TTC549 (cell line): ENCODE measurements around the gene RTL10.

ENCODE experiments used
- FAIRE-seq: peaks from 2 replicates; lab custom pipeline; 2012; peaks lifted over from hg19 to GRCh38; lab: Jason Lieb, UNC

Gene RTL10, protein sequence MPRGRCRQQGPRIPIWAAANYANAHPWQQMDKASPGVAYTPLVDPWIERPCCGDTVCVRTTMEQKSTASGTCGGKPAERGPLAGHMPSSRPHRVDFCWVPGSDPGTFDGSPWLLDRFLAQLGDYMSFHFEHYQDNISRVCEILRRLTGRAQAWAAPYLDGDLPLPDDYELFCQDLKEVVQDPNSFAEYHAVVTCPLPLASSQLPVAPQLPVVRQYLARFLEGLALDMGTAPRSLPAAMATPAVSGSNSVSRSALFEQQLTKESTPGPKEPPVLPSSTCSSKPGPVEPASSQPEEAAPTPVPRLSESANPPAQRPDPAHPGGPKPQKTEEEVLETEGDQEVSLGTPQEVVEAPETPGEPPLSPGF

DNA sequence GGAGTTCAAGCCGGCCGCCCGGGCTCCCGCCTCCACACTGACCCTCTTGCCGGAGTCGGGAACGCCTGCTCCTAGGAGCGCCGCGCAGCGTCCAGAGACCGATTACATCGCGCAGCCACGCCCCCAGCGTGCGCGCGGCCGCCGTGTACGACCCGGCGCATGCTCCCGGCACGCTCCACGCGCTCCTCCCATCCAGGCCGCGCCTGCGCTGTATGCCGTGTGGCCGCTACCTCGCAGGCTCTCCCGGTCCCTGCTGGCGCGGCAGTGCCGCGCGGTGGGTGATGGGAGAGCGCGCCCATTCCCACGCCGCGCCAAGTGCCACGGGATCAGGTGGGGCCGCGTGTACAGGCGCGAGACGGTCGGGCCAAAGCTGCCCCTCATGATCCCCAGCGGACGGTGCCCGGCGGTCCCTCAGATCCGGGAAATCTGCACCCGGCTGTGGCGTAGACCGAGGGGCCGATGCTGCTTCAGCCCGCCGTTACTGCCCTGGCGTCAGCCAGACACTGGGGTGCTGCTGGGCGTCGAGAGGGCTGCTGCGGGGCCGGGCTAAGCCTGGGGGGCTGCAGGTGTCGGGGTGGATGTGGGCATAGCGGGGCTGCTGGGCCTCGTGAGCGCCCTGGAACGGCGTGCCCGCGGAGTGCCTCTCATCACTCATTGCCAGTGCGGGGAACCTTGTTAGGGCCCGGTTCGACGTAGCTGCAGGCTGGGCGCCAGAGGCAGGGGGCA lies at the start of gene RTL10, which contains the start of gene GNB1L:
TSS of gene RTL10 (minus strand) at position 97 of the 726 bp plus-strand sequence. CDS start 2,613 bp downstream, outside the sequence.
TSS of gene GNB1L (minus strand) at position 97 of the 726 bp plus-strand sequence. CDS start 33,519 bp downstream, outside the sequence.
- FAIRE-seq: no peak

DNA sequence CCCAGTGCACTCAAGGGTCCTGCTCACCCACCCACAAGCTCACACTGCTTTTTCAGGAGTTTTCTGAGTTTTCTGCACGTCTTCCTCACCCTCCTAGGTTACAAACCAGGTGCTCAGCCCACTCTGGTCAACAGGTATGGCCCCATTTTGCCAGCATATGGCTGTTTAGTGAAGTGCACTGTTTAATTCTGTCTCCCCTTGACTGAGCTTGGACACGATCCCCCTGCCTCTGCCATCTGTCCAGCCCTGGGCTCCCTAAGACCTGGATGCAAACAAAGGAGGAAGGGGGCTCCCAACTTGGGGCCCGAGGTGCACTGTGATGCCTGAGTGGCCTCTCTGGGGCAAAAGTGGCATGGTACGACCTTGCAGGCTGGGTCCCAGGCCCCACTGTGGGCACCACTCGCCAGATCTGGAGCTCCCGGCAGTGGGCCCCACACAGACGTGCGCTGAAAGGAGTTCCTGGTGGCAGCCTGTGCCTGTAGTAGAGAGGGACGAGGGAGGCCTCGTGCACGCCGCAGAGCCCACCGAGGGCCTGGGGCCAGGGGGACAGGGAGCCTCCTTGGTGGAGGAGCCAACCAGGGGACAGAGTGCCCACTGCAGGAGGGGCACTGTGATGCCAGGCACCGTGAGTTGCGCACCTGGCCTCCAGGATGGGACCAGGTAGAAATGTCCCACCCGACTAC lies 49.6 kb upstream of the RTL10 start:
- no peak for FAIRE-seq

DNA sequence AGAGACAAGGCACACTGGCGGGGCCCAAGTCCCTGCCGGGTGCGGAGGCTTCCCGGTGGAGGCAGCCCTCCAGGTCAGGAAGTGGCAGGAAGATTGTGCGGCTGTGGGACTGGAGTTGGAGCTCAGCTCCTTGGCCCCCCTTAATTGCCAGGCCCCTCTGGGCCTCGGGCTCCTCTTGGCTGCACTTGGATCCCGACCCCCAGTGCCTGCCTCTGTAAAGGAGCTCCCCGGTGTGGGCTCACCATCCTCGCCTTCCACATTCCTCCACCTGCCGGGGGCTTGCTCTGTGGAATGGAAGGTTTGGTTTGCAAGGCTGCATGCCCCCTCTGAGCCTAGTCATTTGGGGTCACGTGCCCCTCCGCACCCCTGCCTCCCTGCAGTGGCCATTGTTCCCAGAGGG lies 48.8 kb upstream of the RTL10 start:
- FAIRE-seq: no peak

DNA sequence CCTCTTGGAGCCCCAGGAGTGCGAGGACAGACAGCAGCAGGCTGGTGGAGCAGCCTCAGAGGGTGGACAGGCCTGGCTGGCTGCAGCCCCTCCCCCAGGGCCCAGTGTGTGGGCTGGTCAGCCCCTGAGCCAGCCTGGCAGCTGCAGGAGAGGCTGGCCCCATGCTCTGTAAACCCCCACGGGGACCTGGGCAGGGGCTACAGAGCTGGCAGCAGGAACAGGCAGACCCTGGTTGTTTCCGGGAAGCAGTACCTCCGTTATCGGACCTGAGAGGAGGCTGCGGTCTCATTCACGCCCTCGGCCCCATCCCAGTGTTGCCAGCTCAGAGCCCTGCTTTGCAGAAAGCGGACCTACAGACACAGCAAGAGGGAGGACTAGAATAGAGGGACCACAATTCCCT lies 48.4 kb upstream of the RTL10 start:
- no peak for FAIRE-seq

DNA sequence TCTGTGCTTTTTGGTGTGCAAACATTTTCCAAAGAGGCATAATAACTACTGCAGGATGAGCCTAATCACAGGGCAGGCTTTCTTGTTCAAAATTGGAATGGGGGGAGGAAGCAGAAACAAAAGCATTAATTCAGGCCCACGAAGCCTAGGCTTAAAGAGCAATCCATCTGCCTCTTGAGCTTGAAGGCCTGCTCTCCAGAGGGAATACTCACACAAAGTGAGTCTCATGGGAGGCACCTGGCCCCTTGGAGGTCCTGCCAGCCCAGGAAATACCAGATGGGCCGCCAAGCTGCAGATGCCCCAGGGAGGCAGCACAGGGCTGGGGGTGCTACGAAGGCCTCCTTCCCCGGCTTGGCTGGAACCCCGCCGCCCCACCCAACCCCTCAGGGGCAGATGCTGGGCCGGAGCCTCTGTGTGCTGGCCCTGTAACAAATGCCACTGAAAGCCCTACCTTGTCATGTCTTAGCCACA lies 47.6 kb upstream of the RTL10 start:
- no peak for FAIRE-seq

DNA sequence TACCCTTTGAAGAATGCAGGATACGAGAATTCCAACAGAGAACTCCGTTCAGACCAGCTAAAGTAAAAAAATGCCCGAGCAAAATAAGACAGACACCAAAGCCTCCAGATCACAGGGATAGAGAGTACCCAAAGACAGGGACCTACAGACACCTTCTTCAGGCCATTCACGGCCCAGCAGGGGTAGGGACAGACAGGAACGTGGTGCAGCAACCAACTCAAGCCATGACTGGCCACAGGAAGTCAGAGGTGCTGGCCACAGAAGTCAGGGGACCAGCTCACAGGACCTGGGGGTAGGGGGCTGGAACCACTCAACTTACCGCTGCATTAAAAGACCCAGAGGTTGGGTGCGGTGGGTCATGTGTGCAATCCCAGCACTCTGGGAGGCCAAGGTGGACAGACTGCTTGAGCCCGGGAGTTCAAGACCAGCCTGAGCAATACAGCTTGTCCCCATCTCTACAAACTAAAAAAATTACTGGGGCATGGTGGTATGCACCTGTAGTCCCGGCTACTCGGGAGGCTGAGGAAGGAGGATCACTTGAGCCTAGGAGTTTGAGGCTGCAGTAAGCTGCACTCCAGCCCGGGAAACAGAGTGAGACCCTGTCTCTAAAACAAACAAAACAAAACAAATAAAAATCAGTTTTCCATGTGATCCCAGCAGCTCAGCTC lies 47.0 kb upstream of the RTL10 start:
- no peak for FAIRE-seq

DNA sequence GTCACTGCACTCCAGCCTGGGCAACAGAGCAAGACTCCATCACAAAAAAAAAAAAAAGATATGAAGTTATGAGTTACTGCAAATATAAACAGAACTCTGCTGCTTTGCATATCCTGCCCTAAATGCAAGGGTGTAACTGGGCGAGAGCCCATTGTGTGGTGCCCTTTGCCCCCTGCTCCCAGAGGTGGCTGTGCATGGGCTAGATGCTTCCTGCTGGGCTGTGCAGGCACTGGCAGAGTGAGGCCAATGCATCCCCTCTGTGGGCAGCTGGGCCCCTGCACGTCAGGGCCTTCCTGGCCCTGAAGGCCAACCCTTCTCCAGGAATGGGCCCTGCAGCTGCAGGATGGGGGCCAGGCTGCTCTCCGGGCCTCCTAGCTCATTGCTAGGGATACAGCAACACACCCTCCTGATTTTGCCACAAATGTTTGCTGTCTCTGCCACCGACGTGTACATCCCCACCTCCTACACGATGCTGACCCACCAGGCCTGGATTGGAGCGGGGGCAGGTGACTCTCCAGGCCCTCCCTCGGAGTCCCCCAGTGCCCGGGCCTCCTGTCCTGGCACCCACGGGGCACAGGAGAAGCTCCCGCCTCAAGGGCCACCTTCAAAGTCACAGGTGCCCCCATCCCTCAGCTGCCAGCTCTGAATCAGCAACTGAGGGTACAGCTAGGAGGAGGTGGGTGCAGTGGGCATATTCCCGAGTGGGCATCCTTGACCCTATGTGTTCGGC lies 46.2 kb upstream of the RTL10 start:
- no peak for FAIRE-seq

DNA sequence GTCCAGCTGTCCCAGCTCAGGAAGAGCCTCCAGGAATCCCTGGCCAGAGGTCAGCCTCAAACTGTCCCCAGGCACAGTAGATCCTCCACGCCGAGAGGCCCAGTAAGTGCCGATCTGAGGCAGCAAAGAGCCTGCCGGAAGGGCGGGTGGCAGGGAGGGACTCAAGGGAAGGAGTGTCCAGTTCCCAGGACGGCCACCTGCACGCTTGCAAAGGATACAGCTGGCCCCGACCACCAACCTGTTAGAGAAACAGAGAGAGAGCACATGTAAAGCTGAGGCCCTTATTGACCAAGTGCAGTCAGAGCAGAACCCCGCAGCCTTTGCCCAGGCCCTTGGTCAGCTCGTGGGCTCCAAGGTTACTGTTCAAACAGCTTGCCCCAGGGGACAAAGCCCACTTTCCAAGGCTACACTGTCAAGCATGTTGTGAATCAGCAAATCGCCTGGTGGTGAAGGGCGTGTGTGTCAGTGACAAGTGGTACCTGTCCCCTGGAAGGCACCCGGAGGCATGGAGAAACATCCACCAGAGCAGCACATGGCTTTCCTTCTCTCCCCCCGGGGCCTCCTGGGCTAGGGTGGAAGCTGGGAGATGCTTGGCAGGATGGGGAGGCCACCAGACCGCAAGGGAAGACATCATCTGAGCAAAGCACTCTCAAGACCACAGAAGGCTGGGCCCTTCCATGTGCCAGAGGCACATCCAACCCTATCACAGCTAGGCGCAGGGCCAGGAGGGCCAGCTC lies 44.3 kb upstream of the RTL10 start:
- FAIRE-seq: no peak

DNA sequence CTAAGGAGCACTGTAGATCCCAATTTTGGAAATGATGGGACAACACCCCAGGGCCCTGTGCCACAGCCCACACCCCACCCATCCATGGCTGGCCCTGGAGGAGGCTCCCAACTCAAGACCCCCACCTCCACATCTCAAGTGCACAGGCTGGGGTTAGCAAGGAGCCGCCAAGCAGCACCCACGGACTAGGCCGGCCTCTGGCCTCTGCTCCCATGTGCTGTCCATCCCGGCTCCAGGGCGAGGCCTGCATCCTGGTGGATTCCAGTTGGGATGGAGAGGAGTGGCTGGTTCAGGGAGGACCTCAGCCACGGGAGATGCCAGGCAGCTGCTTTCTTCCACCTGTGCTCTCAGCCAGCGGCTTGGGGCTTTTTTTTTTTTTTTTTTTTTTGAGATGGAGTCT lies 43.5 kb upstream of the RTL10 start:
- FAIRE-seq: no peak

DNA sequence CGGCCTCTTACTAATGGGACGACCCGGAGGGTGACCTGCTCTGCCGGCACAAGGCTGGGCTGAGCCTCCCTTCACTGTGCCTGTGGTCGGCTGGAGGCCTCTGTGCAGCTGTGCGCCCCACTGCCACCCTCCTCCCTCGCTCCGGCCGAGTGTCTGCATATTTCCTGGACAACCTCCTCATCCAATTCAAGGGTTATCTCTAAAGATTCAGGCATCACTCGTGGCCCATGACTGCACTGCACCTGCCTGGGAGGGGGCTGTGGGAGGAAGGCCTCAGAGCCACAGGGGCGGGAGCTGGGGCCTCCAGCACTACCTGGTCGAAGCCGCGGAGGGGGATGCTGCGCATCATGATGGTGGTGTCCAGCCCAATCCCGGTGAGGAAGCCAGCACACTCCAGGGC lies 43.1 kb upstream of the RTL10 start:
- no peak for FAIRE-seq

DNA sequence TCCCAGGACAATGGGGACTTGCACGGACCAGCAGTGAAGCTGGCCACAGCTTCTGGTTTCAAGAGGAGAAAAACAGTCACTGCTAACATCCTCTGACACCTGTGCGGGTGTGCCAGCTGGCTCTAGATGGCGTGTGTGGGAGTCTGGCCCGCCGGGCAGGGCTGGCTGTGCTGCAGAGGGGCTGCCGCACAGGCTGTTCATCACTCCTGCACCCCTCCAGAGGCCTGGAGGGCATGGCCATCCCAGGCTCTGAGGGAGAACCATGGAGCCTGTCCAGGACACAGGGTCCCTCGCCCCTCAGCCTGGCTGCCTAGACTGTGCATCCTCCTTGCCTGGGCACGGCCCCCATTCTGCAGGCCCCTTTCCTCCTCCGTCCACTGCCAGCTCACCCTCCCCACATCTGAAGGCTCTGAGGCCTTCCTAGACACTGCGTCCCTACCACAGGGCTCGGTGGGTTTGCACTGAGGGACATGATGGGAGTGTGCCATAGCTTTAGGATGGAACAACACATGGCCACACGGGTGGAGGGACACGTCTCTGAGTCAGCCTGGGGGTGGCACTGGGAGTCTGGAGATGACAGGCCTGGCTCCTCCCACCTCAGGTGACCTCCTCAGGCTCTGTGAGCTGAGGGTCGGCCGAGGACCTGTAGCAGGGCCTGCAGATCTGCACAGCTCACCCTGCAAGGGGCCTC lies 42.1 kb upstream of the RTL10 start:
- FAIRE-seq: no peak

DNA sequence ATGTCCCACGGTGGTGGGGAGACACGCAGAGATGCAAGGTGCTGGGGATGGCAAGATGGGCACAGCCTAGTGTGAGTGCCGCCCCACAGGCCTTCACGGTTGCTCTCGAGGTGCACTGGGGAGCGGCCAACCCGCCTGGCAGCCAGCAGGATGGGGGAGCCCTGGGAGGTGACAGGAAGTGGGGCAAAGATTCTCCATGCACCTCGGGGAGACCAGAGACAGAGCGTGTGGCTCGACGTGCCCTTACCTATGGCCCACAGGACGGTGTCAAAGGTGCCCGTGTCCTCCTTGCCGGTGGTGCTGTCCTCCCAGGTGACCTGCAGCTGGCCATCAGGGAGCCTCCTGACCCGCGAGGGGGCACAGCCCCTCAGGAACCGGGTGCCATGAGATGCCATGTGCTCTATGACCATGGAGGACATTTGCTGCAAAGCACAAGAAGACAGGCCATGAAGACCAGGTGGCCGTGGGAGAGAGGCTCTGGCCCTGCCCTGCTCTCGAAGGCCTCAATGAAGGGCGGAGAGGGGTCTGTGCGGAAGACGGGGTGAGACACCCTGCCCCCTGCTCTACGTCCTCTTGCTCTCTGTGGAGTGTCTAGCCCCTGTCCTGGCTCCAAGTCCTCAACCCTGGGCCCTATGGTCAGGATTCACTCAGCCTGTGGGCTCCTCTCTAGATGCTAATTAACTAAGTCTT lies 40.6 kb upstream of the RTL10 start:
- FAIRE-seq: no peak

DNA sequence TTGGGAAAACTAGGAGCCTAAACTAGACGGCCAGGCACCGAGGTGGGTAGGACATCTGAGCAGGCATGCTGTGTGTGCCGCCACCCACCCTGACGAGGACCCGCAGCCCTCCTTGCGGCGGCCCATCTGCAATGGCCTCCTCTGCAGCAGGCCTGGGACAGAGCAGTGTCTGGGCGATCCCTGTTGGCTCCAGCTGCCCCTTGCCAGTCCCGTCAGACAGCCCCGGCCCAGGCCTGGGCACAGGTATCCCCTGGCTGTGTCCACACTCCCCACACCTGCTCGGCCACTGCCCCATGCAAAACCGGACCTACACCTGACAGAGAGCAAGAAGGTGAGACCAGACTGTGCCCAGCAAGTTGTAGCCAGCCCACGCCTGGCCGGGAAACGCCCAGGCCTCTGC lies 38.7 kb upstream of the RTL10 start:
- FAIRE-seq: no peak

DNA sequence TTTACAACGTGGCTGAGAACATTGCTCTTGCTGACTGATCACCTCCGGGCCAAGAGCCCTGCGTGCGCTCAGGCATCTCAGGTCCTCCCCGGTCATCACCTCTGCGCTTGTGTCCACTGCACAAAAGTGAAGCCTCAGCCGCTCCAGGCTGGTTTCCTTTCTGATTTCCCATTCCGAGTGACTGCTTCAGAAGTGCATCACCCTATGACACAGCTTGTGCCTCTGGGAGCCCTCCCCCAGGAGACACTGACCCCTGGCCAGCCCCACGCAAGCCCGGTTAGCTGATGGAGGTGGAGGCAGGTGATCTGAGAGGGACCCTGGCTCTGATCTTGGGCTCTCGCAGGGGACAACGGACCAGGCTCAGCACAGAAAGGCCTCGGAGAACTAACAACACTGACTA lies 38.3 kb upstream of the RTL10 start:
- no peak for FAIRE-seq

DNA sequence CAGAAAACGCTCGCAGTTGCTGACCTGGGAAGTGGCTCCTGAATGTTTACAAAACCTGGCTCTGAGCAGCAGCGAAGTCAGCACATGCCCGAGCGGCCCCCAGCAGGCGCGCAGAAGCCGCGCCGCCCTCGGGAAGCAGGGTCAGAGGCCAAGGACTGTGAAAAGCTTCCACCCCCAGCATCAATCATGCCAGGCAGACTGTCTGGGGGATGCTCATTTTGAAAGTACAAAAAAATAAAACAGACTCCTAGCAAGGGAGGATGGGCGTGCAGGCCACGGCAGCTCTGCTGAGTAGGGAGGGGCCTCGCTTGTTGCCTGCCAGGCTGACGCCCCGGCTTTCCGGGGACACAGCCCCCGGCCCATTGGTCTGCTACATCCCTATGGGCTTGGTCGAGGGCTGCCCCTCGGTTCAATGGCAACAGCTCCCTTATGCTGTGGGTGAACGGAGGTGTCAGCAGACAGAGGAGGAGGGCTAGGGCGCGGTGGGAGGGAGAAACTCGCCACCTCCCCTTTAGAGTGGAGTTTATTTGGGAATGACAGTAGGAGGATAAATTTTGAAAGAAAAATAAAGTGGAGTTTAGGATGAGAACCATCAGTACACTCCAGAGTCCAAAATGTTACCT lies 37.7 kb upstream of the RTL10 start:
- FAIRE-seq: no peak

DNA sequence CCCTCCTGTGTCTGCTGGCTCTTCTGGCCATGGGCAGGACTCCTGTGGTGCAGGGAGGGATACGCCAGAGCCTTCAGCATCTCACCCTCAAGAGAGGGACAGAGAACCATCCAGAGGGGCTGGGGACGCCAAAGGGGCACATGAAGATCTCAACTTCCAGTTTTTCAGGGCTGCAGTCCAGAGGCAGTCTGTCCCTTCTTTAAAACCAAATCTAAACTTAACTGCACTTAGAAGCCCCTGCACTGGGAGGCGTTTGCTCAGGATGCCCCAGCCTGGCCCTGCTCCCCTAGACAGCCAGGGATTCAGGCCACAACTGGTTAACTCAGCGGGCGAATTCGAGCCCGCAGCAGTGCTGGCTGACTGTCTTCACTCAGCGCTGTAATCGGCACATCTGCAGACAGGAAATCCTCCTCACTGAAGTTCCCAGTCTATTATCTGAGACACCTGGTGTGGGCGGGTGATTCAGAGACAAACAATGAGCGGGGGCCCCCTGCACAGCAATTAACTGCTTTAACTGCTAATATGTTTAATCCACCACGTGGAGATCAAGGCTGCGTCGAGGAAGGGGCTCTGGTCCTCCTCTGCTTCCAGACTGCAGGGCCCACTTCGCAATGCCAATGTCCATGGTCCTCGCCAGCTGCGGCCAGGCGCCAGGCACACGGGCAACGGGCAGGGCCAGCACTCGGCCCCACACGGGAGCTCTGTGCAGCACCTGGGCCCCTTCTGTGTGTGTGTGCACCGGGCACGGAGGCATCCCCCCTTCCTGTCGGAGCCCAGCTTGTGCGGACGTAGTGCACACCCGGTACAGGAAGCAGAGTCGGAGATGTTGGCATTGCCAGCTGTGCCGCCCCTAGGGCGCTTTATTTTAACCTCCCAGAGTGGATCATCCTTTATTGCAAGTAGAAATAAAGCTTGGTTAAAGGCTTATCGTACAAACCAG lies 36.9 kb upstream of the RTL10 start:
- no peak for FAIRE-seq

DNA sequence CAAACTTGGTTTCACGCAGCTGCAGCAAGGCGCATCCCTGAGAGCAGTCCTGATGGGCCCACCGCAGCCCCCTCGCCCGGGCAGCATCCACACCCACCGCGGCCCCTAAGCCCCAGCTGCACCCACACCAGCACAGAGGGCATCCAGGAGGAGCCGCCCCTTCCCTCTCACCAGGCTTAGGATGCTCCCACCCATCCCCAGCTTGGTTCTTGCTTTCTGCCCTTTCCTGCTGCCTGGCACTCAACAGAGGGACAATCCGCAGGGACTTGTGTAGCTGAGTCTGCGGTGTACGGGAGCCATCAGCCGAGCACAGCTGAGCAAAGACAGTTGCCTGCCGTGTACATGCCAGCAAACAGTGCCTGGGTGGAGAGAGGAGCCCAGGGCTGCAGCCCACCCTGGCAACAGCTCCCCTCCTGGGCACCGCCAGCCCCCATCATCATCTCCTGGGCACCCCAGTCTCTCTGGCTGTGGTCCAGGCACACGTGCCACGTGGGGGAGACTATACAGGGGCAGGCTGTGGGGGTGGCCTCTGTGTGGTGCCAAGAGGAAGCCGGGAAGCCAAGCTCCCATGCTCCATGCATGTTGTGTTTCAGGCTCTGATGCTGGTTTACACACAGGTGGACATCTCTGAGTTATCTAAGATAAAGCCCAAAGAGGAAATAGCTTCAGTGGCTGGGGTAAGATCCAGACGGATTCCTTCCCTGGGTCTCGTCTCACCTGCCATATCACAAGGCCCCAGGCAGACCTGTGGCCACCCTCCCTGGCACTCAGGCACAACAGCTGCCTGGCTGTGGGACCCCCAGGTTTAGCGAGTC lies 36.0 kb upstream of the RTL10 start:
- FAIRE-seq: no peak
